HG02840 (cell line): ENCODE data around the gene COMMD6.
A peak's percentile ranks its signal among the peaks of the same experiment; 100 is the strongest.
"Not testable (repeated sequence)": the region's sequence is repeated elsewhere in the genome, so short reads cannot be mapped to it uniquely, and the experiment has no call there.

ENCODE experiments used
- ATAC-seq: cut with Tn5 transposase; IDR thresholded peaks from one replicate; pipeline ENCODE4 v1.9.1; 2021; ENCODE audit warnings: mild to moderate bottlenecking, moderate library complexity, moderate number of reproducible peaks; ENCODE audit not compliant: unreplicated experiment, low FRiP score

Gene COMMD6

DNA sequence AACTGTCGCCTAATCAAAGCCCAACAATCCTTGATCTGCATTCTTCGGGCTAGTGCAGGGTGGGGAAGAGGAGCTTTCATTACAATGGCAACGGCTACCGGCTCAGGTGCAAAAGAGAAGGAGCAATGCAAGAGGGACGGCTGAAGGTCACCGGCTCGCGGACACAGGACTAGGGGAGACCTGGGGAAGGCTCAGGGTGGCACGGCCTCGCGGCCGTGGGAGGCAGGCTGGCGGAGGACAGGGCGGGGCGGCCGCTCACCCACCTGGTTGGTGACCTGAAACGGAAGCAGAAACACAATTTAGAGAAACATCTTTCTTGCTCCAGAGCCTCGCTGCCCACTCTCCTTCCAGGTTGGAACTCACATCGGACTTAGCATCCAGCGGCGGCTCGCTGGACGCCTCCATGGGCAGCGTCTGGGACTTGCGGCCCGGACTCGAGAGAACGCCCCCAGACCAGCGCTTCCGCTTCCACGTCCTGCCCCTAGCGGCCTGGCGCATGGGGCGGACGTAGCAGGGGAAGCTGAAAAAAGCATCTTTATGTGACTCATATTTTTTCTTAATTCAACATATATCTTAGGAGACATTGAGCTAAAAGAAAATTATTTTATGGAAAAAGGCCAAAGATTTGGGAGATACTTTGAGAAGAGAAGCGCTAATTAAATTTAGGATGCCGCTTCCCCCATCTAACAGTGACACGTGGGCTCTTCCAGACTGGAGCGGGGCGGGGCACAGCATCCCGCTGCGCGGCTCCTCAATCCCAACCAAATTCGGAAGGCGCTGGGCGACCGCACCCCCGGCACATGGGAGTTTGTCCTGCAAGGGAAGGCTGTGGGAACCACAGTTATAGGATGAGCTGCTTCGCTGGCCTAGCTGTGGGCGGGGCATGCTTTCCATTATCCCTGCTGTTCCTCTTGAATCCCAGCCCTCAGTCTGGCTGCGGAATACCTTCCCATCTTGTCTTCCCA, at the start of gene COMMD6:
COMMD6 (minus strand) TSS at position 441 of the 965 bp plus-strand sequence; CDS start at position 405, 36 bp downstream.
- ATAC-seq = peak; percentile 99

DNA sequence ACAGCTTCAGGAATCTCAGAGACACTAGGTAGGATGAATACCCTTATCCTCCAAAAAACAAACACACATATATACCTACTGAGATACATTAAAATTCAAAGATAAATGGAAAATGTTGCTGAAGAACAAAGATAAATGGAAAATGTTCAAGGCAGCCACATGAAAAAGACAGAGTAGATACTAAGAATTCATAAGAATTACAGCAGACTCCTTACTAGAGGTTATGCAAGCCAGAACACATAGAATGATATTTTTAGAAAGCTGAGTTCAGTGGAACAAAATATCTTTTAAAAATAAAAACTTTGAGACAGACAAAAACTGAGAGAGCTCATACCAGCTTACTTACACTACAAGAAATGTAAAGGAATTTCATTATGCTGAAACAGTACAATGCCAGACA, 47.5 kb upstream of the COMMD6 start:
- ATAC-seq = no peak

GRCh38 chr13:75583091-75583490, 45.5 kb upstream of the COMMD6 start:
- no peak for ATAC-seq

DNA sequence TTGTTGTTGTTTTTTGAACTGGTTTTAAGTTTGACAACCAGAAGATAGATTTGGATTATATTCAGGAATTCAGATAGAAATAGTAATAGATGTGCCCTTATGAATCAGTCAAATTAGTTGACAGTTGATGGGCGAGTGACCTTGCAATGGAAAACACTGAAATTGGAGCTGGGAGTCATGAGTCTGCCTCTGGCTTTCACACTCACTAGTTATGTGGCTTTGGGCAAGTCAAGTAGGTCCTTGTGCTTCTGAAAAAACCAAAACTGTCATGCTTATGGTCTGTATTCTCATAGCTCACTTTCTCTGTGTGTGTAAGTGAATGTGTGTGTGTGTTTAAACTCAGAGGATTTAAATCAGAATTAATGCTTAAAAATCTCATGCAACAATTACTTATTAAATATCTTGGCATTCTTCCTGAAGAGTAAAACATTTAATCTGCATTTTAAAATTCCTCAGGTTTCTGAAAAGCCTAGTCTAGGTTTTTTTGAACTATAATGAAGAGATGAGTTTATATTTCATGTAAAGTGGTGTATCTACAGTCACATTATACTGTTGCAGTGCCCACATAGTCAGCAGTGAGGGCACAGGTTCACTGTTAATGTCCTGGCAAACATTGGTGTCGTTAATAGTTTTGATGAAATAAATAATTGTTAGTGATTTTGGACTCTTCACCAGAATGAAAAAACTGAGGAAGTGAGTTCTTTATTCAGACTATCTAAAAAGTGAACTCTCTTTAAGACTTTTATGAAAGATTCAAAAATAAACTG, 44.4 kb upstream of the COMMD6 start:
- ATAC-seq = no peak

- no peak for ATAC-seq
Measured at GRCh38 chr13:75579529-75579928, 41.9 kb upstream of the COMMD6 start.

DNA sequence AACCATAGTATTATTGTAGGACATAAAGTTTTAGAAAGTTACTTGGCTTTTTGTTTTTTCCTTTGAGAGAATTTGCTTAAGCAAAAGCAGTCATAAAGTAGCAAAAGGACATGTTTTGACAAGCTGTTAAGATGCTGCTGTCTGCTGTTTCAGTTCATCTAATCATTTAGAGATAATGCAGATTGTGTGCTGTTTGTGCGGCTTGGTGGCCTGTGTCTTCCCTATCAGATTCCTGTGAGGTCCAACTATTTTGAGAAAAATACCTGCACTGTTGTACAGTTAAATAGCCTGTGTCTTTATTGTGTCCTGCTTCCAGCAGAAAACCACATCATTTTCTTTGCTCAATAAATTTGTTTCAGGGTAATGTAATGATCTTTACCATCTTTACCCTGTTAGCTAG, 31.9 kb upstream of the COMMD6 start:
- no peak for ATAC-seq

GRCh38 chr13:75566658-75567057, 29.0 kb upstream of the COMMD6 start:
- ATAC-seq = no peak

- ATAC-seq = no peak
Measured at GRCh38 chr13:75558145-75558840, 20.7 kb upstream of the COMMD6 start.

- no peak for ATAC-seq
Measured at GRCh38 chr13:75556961-75557360, 19.3 kb upstream of the COMMD6 start.

GRCh38 chr13:75555836-75556235, 18.2 kb upstream of the COMMD6 start:
- no peak for ATAC-seq

GRCh38 chr13:75554981-75555380, 17.3 kb upstream of the COMMD6 start:
- no peak for ATAC-seq

GRCh38 chr13:75554464-75554863, 16.8 kb upstream of the COMMD6 start:
- ATAC-seq = no peak

DNA sequence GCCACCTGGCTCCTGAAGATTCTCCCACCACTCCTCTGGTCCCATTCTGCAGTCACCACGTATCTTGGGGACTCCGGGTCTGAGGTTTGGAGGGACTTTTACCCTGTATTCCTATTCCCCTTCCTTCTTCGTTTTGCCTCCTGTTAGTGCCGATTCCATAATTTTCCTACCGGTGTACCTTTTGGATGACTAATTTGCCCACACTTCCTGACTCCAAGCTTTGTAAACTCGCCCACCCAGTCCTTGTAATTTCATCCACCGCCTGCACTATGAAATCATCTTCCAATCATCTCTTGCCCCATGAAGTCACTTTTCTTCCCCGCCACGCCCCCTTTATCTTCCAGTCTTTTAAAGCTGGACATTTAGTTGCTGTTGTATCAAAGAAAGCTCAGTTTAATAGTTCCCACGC, 12.5 kb upstream of the COMMD6 start:
- peak; percentile 9 for ATAC-seq

GRCh38 chr13:75549262-75550158, 11.9 kb upstream of the COMMD6 start, which contains the start of gene UCHL3:
Gene UCHL3, plus strand, starts transcription at chr13:75549791. Its CDS starts 30 bp downstream, at chr13:75549821.
- peak; percentile 97 for ATAC-seq

DNA sequence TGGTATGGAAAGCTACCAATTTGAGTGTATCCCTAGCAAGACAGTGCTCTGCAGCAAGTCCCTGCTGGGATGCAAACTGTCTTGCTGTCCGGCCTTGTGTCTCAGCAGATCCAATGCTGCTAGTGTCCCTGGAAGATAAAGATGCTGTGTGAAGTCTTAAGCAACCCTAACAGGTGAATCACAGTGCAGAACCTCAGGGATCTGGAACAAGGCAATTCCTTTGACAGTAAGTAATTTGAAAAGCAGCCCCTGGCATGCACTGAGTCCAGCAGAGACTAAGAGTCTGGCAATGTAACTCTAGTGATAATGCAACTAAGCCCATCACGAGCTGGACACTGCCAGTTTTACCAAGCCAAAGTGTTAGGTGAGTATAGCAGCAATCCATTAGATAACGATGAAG, 10.3 kb upstream of the COMMD6 start:
- no peak for ATAC-seq

DNA sequence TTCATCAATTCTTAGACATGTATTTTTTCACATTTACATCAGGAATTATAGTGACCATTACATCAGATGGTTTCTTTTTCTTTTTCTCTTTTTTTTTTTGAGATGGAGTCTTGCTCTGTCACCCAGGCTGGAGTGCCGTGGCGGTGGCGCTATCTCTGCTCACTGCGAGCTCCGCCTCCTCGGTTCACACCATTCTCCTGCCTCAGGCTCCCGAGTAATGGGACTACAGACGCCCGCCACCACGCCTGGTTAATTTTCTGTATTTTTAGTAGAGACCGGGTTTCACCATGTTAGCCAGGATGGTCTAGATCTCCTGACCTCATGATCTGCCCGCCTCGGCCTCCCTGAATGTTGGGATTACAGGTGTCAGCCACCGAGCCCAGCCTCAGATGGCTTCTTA, 7.7 kb upstream of the COMMD6 start:
- not testable (repeated sequence) for ATAC-seq

GRCh38 chr13:75544681-75545330, 7.2 kb upstream of the COMMD6 start:
- no peak for ATAC-seq

GRCh38 chr13:75541961-75542360, 4.3 kb upstream of the COMMD6 start:
- no peak for ATAC-seq

DNA sequence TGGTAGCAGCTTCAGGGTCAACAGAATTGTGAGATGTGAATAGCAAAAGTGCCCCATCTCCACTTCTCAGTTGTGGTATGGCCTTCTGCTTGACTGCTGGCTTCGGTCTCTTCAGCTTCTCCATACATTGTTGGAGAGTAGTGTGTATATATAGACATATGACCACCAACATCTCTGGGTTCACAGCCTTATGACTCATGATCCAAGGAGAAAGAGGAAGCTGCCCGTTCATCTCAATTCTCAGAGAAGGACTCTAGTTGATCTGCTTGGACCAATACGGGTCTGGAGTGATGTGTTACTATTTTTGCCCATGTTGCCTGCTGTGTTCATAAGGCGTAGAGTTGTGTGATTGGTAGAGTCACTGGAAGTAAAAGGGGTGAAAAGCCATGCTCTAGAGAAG, 3.6 kb upstream of the COMMD6 start:
- no peak for ATAC-seq
